HG03095 (cell line): Measurements from ENCODE around the gene ASPG.
"Not testable (repeated sequence)": the region's sequence is repeated elsewhere in the genome, so short reads cannot be mapped to it uniquely, and the experiment has no call there.

Experiments
- ATAC-seq: cut with Tn5 transposase; IDR thresholded peaks from one replicate; pipeline ENCODE4 v1.9.1; 2021; ENCODE audit warnings: moderate library complexity; ENCODE audit not compliant: unreplicated experiment

ASPG gene

GRCh38 chr14:104145826-104146601, 60.5 kb downstream of the ASPG start:
- ATAC-seq: no peak

GRCh38 chr14:104146651-104147345, 61.3 kb downstream of the ASPG start:
- no peak for ATAC-seq

- no peak for ATAC-seq
Measured at GRCh38 chr14:104147346-104148125, 62.0 kb downstream of the ASPG start.

GRCh38 chr14:104148433-104149277, 63.2 kb downstream of the ASPG start:
- no peak for ATAC-seq

GRCh38 chr14:104149278-104149595, 63.7 kb downstream of the ASPG start:
- ATAC-seq: no peak

GRCh38 chr14:104149617-104150135, 64.2 kb downstream of the ASPG start:
- no peak for ATAC-seq

- ATAC-seq: no peak
Measured at GRCh38 chr14:104150136-104151025, 64.9 kb downstream of the ASPG start.

- ATAC-seq: no peak
Measured at GRCh38 chr14:104151026-104151381, 65.5 kb downstream of the ASPG start.

- no peak for ATAC-seq
Measured at GRCh38 chr14:104151566-104152245, 66.2 kb downstream of the ASPG start.

GRCh38 chr14:104152246-104152575, 66.7 kb downstream of the ASPG start:
- ATAC-seq: no peak

- no peak for ATAC-seq
Measured at GRCh38 chr14:104152686-104153393, 67.3 kb downstream of the ASPG start.

GRCh38 chr14:104153394-104153755, 67.9 kb downstream of the ASPG start:
- not testable (repeated sequence) for ATAC-seq

GRCh38 chr14:104154246-104154645, 68.7 kb downstream of the ASPG start:
- no peak for ATAC-seq

GRCh38 chr14:104155513-104155912, 70.0 kb downstream of the ASPG start:
- ATAC-seq: no peak

- no peak for ATAC-seq
Measured at GRCh38 chr14:104156142-104156541, 70.6 kb downstream of the ASPG start.

GRCh38 chr14:104157016-104157928, 71.8 kb downstream of the ASPG start:
- no peak for ATAC-seq
